SK-N-SH (cell line): ENCODE measurements around the gene LARP6. TPM values are rescaled to one million over a fixed set of nuclear protein-coding genes. Genes with fewer than 3 reads are reported as not detected.

Experiments
- CTCF ChIA-PET: fragments of 300-600, 350-600 bp; formaldehyde crosslinking; extraction: SDS; loops from one replicate; lab custom pipeline; 2021; lab: Yijun Ruan, JAX
- POLR2A ChIA-PET: fragments of 350-600 bp; sonication (Branson Sonifier 250); formaldehyde crosslinking; extraction: SDS; loops from one replicate; lab custom pipeline; 2020; ENCODE audit warnings: antibody characterized with exemption, inconsistent platforms; lab: Yijun Ruan, JAX
- DNase-seq: peaks from one replicate; pipeline ENCODE4 v3.0.0; 2012
- H2AFZ ChIP-seq: fragments of 200-600 bp; sonication (generic); 2 replicates; pipeline ENCODE4 v1.8.1; 2016; ENCODE audit warnings: antibody characterized with exemption, mild to moderate bottlenecking, low read depth
- H3F3A ChIP-seq: fragments of 200-600 bp; sonication (generic); replicated peaks from 2 replicates; pipeline ENCODE3; 2016; ENCODE audit warnings: antibody characterized with exemption, mild to moderate bottlenecking; ENCODE audit not compliant: insufficient read depth
- H3K27ac ChIP-seq, 2 experiments: fragments of 200-500 bp in 1 of 2; fragments of 200-600 bp in 1 of 2; sonication (Bioruptor generic) in 1 of 2; sonication (generic), shearing (Covaris generic) in 1 of 2; 2 replicates each; pipeline versions ENCODE4 v1.5.1 to v1.6.1; 2014 to 2016; ENCODE audit warnings: low read depth in 2 of 2, inconsistent platforms in 1 of 2, low read length in 1 of 2, mild to moderate bottlenecking in 1 of 2, mixed read lengths in 1 of 2
- H3K27me3 ChIP-seq: fragments of 200-600 bp; sonication (generic), shearing (Covaris generic); 2 replicates; pipeline ENCODE4 v1.6.1; 2016; ENCODE audit warnings: mixed run types; ENCODE audit not compliant: insufficient read depth
- H3K36me3 ChIP-seq, 2 experiments: fragments of 200-500 bp in 1 of 2; fragments of 200-600 bp in 1 of 2; sonication (Bioruptor generic) in 1 of 2; sonication (generic) in 1 of 2; replicated peaks in 1 of 2; 2 replicates each; pipeline versions ENCODE3 to v1.5.1; 2014 to 2016; ENCODE audit warnings: low read length in 1 of 2, mild to moderate bottlenecking in 1 of 2; ENCODE audit not compliant: insufficient read depth in 2 of 2, control insufficient read depth in 1 of 2
- H3K4me1 ChIP-seq, 2 experiments: fragments of 200-500 bp in 1 of 2; fragments of 200-600 bp in 1 of 2; sonication (Bioruptor generic) in 1 of 2; sonication (generic), shearing (Covaris generic) in 1 of 2; 2 replicates each; pipeline versions ENCODE4 v1.5.1 to v1.6.1; 2014 to 2016; ENCODE audit warnings: low read depth in 1 of 2, low read length in 1 of 2, mixed run types in 1 of 2; ENCODE audit not compliant: insufficient read depth in 2 of 2, control insufficient read depth in 1 of 2
- H3K4me2 ChIP-seq: fragments of 200-600 bp; sonication (generic), shearing (Covaris generic); 2 replicates; pipeline ENCODE4 v1.6.1; 2017; ENCODE audit warnings: mixed run types
- H3K4me3 ChIP-seq, 2 experiments: fragments of 200-500 bp in 1 of 2; fragments of 200-600 bp in 1 of 2; sonication (Bioruptor generic) in 1 of 2; sonication (generic), shearing (Covaris generic) in 1 of 2; 2 replicates each; pipeline versions ENCODE4 v1.5.1 to v1.8.1; 2014 to 2016; ENCODE audit warnings: low read depth in 2 of 2, inconsistent platforms in 1 of 2, low read length in 1 of 2, mild to moderate bottlenecking in 1 of 2, mixed read lengths in 1 of 2, moderate library complexity in 1 of 2
- H3K79me2 ChIP-seq: fragments of 200-600 bp; sonication (generic); 2 replicates; pipeline ENCODE4 v1.8.1; 2017; ENCODE audit warnings: mild to moderate bottlenecking; ENCODE audit not compliant: insufficient read depth
- H3K9ac ChIP-seq: fragments of 200-600 bp; sonication (generic); 2 replicates; pipeline ENCODE4 v1.6.1; 2017; ENCODE audit warnings: mixed run types
- H3K9me2 ChIP-seq: fragments of 200-600 bp; sonication (generic); 2 replicates; pipeline ENCODE4 v1.6.1; 2017; ENCODE audit warnings: mixed run types
- H3K9me3 ChIP-seq: fragments of 200-600 bp; sonication (generic); 2 replicates; pipeline ENCODE4 v1.6.1; 2017; ENCODE audit warnings: mixed run types, mild to moderate bottlenecking, moderate library complexity
- H4K20me1 ChIP-seq: fragments of 200-600 bp; sonication (generic); 2 replicates; pipeline ENCODE4 v1.6.1; 2017; ENCODE audit warnings: mild to moderate bottlenecking, mixed run types; ENCODE audit not compliant: insufficient read depth
- CHD2 ChIP-seq: fragments of 150-350 bp; IDR thresholded peaks from 2 replicates; pipeline ENCODE4 v1.6.1; 2018; ENCODE audit warnings: low read length; ENCODE audit not compliant: partially characterized antibody
- CTCF ChIP-seq: fragments of 200-600 bp; sonication (generic); IDR thresholded peaks from 2 replicates; pipeline ENCODE4 v1.6.1; 2017; ENCODE audit warnings: antibody characterized with exemption, mild to moderate bottlenecking, moderate library complexity
- ELF1 ChIP-seq: IDR thresholded peaks from 2 replicates; pipeline ENCODE4 v1.4.0; 2012
- EP300 ChIP-seq, 2 experiments: IDR thresholded peaks; 2 replicates each; pipeline versions ENCODE4 v1.4.0 to v1.6.1; 2012; ENCODE audit warnings: borderline replicate concordance in 1 of 2, low read depth in 1 of 2, low read length in 1 of 2
- FOSL2 ChIP-seq: IDR thresholded peaks from 2 replicates; pipeline ENCODE4 v1.4.0; 2012; ENCODE audit warnings: low read depth, mild to moderate bottlenecking, moderate library complexity, borderline replicate concordance
- FOXJ3 ChIP-seq: sonication (generic); formaldehyde crosslinking; IDR thresholded peaks from 2 replicates; pipeline ENCODE4 v1.5.1; 2020; ENCODE audit warnings: mild to moderate bottlenecking, missing genetic modification reagents
- FOXM1 ChIP-seq: IDR thresholded peaks from 2 replicates; pipeline ENCODE4 v1.4.0; 2012; ENCODE audit warnings: low read depth, mild to moderate bottlenecking
- GABPA ChIP-seq: IDR thresholded peaks from 2 replicates; pipeline ENCODE4 v1.4.0; 2012; ENCODE audit warnings: low read depth, mild to moderate bottlenecking
- GATA2 ChIP-seq: sonication (generic); formaldehyde crosslinking; IDR thresholded peaks from 2 replicates; pipeline ENCODE4 v1.5.0; 2020; ENCODE audit warnings: mild to moderate bottlenecking, missing genetic modification reagents
- JUND ChIP-seq: IDR thresholded peaks from 2 replicates; pipeline ENCODE4 v1.4.0; 2012
- MAX ChIP-seq: IDR thresholded peaks from 2 replicates; pipeline ENCODE4 v1.4.0; 2012; ENCODE audit warnings: low read depth
- MXI1 ChIP-seq: IDR thresholded peaks from 2 replicates; pipeline ENCODE4 v1.6.1; 2012; ENCODE audit warnings: mild to moderate bottlenecking, low read depth, low read length, improper control_type of control experiment
- NFIC ChIP-seq: IDR thresholded peaks from 2 replicates; pipeline ENCODE4 v1.4.0; 2012; ENCODE audit warnings: borderline replicate concordance
- POLR2AphosphoS5 ChIP-seq: IDR thresholded peaks from 2 replicates; pipeline ENCODE4 v1.6.1; 2012; ENCODE audit warnings: low read depth, low read length
- RAD21 ChIP-seq: IDR thresholded peaks from 2 replicates; pipeline ENCODE4 v1.6.1; 2012; ENCODE audit warnings: mild to moderate bottlenecking, low read length
- RCOR1 ChIP-seq: fragments of 150-350 bp; IDR thresholded peaks from 2 replicates; pipeline ENCODE4 v1.6.1; 2017; ENCODE audit warnings: antibody characterized with exemption, low read length
- REST ChIP-seq: IDR thresholded peaks from 2 replicates; pipeline ENCODE4 v1.6.1; 2012; ENCODE audit warnings: mild to moderate bottlenecking, low read depth, low read length, moderate library complexity
- RFX5 ChIP-seq: IDR thresholded peaks from 2 replicates; pipeline ENCODE4 v1.6.1; 2012; ENCODE audit warnings: mild to moderate bottlenecking, improper control_type of control experiment, low read length
- RXRA ChIP-seq: IDR thresholded peaks from 2 replicates; pipeline ENCODE4 v1.4.0; 2012; ENCODE audit warnings: low read depth, mild to moderate bottlenecking, borderline replicate concordance
- SMC3 ChIP-seq: IDR thresholded peaks from 2 replicates; pipeline ENCODE4 v1.6.1; 2012; ENCODE audit warnings: low read depth, low read length, improper control_type of control experiment
- TAF1 ChIP-seq: IDR thresholded peaks from 2 replicates; pipeline ENCODE4 v1.6.1; 2012; ENCODE audit warnings: low read depth, mild to moderate bottlenecking, low read length, moderate library complexity, borderline replicate concordance
- TCF12 ChIP-seq: IDR thresholded peaks from 2 replicates; pipeline ENCODE4 v1.4.0; 2012
- TEAD4 ChIP-seq: IDR thresholded peaks from 2 replicates; pipeline ENCODE4 v1.4.0; 2012; ENCODE audit warnings: mild to moderate bottlenecking, borderline replicate concordance; ENCODE audit not compliant: insufficient read depth
- USF1 ChIP-seq: IDR thresholded peaks from 2 replicates; pipeline ENCODE4 v1.4.0; 2012; ENCODE audit warnings: low read depth, borderline replicate concordance
- USF2 ChIP-seq: fragments of 150-350 bp; IDR thresholded peaks from 2 replicates; pipeline ENCODE4 v1.6.1; 2017; ENCODE audit warnings: antibody characterized with exemption, low read length, low read depth, borderline replicate concordance
- YY1 ChIP-seq: IDR thresholded peaks from 2 replicates; pipeline ENCODE4 v1.4.0; 2012; ENCODE audit warnings: low read depth, mild to moderate bottlenecking
- ZBTB33 ChIP-seq: IDR thresholded peaks from 2 replicates; pipeline ENCODE4 v1.4.0; 2012; ENCODE audit warnings: low read depth, borderline replicate concordance
- WGBS: methylation state at CpG from one replicate; pipeline ENCODE4 v1.1.6; 2017; ENCODE audit warnings: low lambda C conversion rate; 5-methylcytosine and 5-hydroxymethylcytosine counted together
- polyA plus RNA-seq, 3 experiments: library from polyadenylated mRNA; depleted of rRNA; stranded (reverse); fragments of >200 nt; gene quantifications; 2 replicates each; pipeline ENCODE4 v1.2.3, GENCODE V29; 2012

Gene LARP6
- polyA plus RNA-seq, 1 of the 3 experiments (the other 2 are of a cell fraction): 236 TPM

GRCh38 chr15:70802629-70803028 lies 51.3 kb downstream of the LARP6 start:
- H3F3A ChIP-seq: peaks cover 52% of the 10 kb centered on the region
- peak overlapping the region in 1 of 2 experiments; percentile 90; a peak in 2 of 4 replicates for H3K27ac ChIP-seq
- ChIA-PET CTCF (no interaction called here), POLR2A (no interaction called here)
- no peak overlapping the region for H2AFZ ChIP-seq
- peaks cover 3% of the 10 kb centered on the region; the same call in 1 of the 2 replicates for H3K79me2 ChIP-seq
- no peaks in the 10 kb centered on the region for H3K27me3 ChIP-seq
- DNase-seq: no peak
- H3K9ac ChIP-seq: peak overlapping the region; percentile 31; the same call in 1 of the 2 replicates
- no peaks in the 10 kb centered on the region for H4K20me1 ChIP-seq
- no peak overlapping the region for H3K4me3 ChIP-seq
- peak overlapping the region; percentile 32; the same call in 1 of the 2 replicates for H3K4me2 ChIP-seq
- no peaks in the 10 kb centered on the region for H3K9me2 ChIP-seq
- no peaks in the 10 kb centered on the region for H3K36me3 ChIP-seq
- no peaks in the 10 kb centered on the region for H3K9me3 ChIP-seq
- WGBS: 34% methylated on average over 4 of the region's 4 CpGs
- peaks cover 0 to 44% of the 10 kb centered on the region in 2 experiments; a peak in 3 of 4 replicates for H3K4me1 ChIP-seq
- TF ChIP-seq MXI1 (no peak), YY1 (no peak), CTCF (no peak), GATA2 (CRISPR knock-in tag) (no peak), RFX5 (no peak), SMC3 (no peak), USF2 (no peak), JUND (peak; percentile 60), TAF1 (no peak), RCOR1 (no peak), FOXJ3 (CRISPR knock-in tag) (no peak), MAX (peak; percentile 59), POLR2AphosphoS5 (no peak), ZBTB33 (no peak), GABPA (no peak), REST (no peak), NFIC (peak; percentile 15; the same call in 1 of the 2 replicates), EP300 (IDR thresholded peaks at IDR 0.05; ENCODE audit: borderline replicate concordance in 1 of 2, low read depth in 1 of 2, low read length in 1 of 2) (peak in 1 of 2 experiments; percentile 65; a peak in 1 of 4 replicates), CHD2 (no peak), ELF1 (no peak), TCF12 (peak; percentile 71), RAD21 (no peak), FOSL2 (peak; percentile 72), USF1 (no peak), RXRA (no peak; the same call in 1 of the 2 replicates), FOXM1 (no peak), TEAD4 (peak; percentile 55; the same call in 1 of the 2 replicates)
